HG03135 (cell line): ENCODE measurements around the gene KCNJ8.
"Not testable (repeated sequence)": the region's sequence is repeated elsewhere in the genome, so short reads cannot be mapped to it uniquely, and the experiment has no call there.

ENCODE experiments used
- ATAC-seq: cut with Tn5 transposase; IDR thresholded peaks from one replicate; pipeline ENCODE4 v1.9.1; 2021; ENCODE audit warnings: mild to moderate bottlenecking, moderate library complexity; ENCODE audit not compliant: unreplicated experiment

The KCNJ8 gene

GRCh38 chr12:21774358-21775132 lies at the start of gene KCNJ8:
Gene KCNJ8 (minus strand): TSS chr12:21774706. CDS start chr12:21773616, 1,090 bp downstream.
- ATAC-seq: no peak

GRCh38 chr12:21823581-21823980 lies 49.1 kb upstream of the KCNJ8 start:
- ATAC-seq: no peak

GRCh38 chr12:21819678-21820077 lies 45.2 kb upstream of the KCNJ8 start:
- ATAC-seq: no peak

GRCh38 chr12:21819236-21819635 lies 44.7 kb upstream of the KCNJ8 start:
- no peak for ATAC-seq

- no peak for ATAC-seq
Measured at GRCh38 chr12:21818627-21819026, 44.1 kb upstream of the KCNJ8 start.

- ATAC-seq: no peak
Measured at GRCh38 chr12:21815306-21816062, 41.0 kb upstream of the KCNJ8 start.

- ATAC-seq: no peak
Measured at GRCh38 chr12:21814814-21815213, 40.3 kb upstream of the KCNJ8 start.

- ATAC-seq: no peak
Measured at GRCh38 chr12:21814327-21814726, 39.8 kb upstream of the KCNJ8 start.

- ATAC-seq: no peak
Measured at GRCh38 chr12:21813751-21814150, 39.2 kb upstream of the KCNJ8 start.

GRCh38 chr12:21813125-21813524 lies 38.6 kb upstream of the KCNJ8 start:
- no peak for ATAC-seq

GRCh38 chr12:21812340-21812739 lies 37.8 kb upstream of the KCNJ8 start:
- not testable (repeated sequence) for ATAC-seq

GRCh38 chr12:21809100-21809499 lies 34.6 kb upstream of the KCNJ8 start:
- no peak for ATAC-seq

- no peak for ATAC-seq
Measured at GRCh38 chr12:21806255-21806654, 31.7 kb upstream of the KCNJ8 start.

GRCh38 chr12:21801522-21802288 lies 27.2 kb upstream of the KCNJ8 start:
- ATAC-seq: no peak

- no peak for ATAC-seq
Measured at GRCh38 chr12:21800011-21800410, 25.5 kb upstream of the KCNJ8 start.

- ATAC-seq: no peak
Measured at GRCh38 chr12:21797539-21797938, 23.0 kb upstream of the KCNJ8 start.

- no peak for ATAC-seq
Measured at GRCh38 chr12:21795648-21796328, 21.3 kb upstream of the KCNJ8 start.

- not testable (repeated sequence) for ATAC-seq
Measured at GRCh38 chr12:21794807-21795595, 20.5 kb upstream of the KCNJ8 start.

GRCh38 chr12:21789687-21790086 lies 15.2 kb upstream of the KCNJ8 start:
- ATAC-seq: not testable (repeated sequence)
